GM12878 (cell line): ENCODE data around the gene RARG. TPM values are rescaled to one million over a fixed set of nuclear protein-coding genes. Genes with fewer than 3 reads are reported as not detected.

ENCODE experiments used
- ATAC-seq: fragments of 200-7000 bp; cut with Tn5 transposase; 3 replicates; pipeline ENCODE4 v1.9.1; 2020; ENCODE audit warnings: mild to moderate bottlenecking, moderate library complexity
- BruUV-seq: library from RNA; stranded (reverse); fragments of 400-500 nt; replicated peaks from 2 replicates; lab custom pipeline; 2021; lab: Mats Ljungman, UMichigan
- CTCF ChIA-PET: fragments of 300-600 bp; sonication (Branson Sonifier 250); formaldehyde crosslinking; extraction: SDS; loops from one replicate; lab custom pipeline; 2021; ENCODE audit warnings: inconsistent platforms; lab: Yijun Ruan, JAX
- POLR2A ChIA-PET: fragments of 350-600 bp; formaldehyde crosslinking; extraction: SDS; loops from one replicate; lab custom pipeline; 2021; ENCODE audit warnings: inconsistent platforms; lab: Charles Lee
- RAD21 ChIA-PET: fragments of 300-600 bp; sonication (Branson Sonifier 250); formaldehyde crosslinking; loops from one replicate; lab custom pipeline; 2023; ENCODE audit warnings: antibody characterized with exemption; ENCODE audit not compliant: unreplicated experiment; lab: Charles Lee
- SMC1A ChIA-PET: fragments of 300-600 bp; sonication (Branson Sonifier 250); formaldehyde crosslinking; loops from one replicate; lab custom pipeline; 2023; ENCODE audit not compliant: unreplicated experiment, uncharacterized antibody; lab: Charles Lee
- DNase-seq: peaks from one replicate; pipeline ENCODE4 v3.0.0-alpha.2; 2011; ENCODE audit warnings: low read depth, low spot score
- FAIRE-seq: peaks from 3 replicates; lab custom pipeline; 2011; peaks lifted over from hg19 to GRCh38; lab: Jason Lieb, UNC
- H2AFZ ChIP-seq: 2 replicates; pipeline ENCODE4 v1.6.0; 2011; ENCODE audit warnings: low read depth, low read length, control low read depth; ENCODE audit not compliant: control insufficient read depth
- H3K27ac ChIP-seq: 2 replicates; pipeline ENCODE4 v1.5.1; 2011; ENCODE audit warnings: control low read depth; ENCODE audit not compliant: control insufficient read depth, insufficient read depth
- H3K27me3 ChIP-seq, 2 experiments: replicated peaks in 1 of 2; 2 replicates each; pipeline versions ENCODE4 v1.6.0 to v1.6.1; 2011; ENCODE audit warnings: low read length in 1 of 2; ENCODE audit not compliant: control insufficient read depth in 2 of 2, insufficient read depth in 2 of 2
- H3K36me3 ChIP-seq, 2 experiments: 2 replicates each; pipeline ENCODE4 v1.5.1; 2011; ENCODE audit warnings: low read length in 1 of 2; ENCODE audit not compliant: control insufficient read depth in 2 of 2, insufficient read depth in 2 of 2
- H3K4me1 ChIP-seq: 2 replicates; pipeline ENCODE4 v1.6.1; 2011; ENCODE audit warnings: mild to moderate bottlenecking, low read length, moderate library complexity, mixed read lengths; ENCODE audit not compliant: control insufficient read depth, insufficient read depth
- H3K4me2 ChIP-seq: 2 replicates; pipeline ENCODE4 v1.6.0; 2011; ENCODE audit warnings: control low read depth; ENCODE audit not compliant: control insufficient read depth, insufficient read depth
- H3K4me3 ChIP-seq: fragments of 200-600 bp; sonication (generic); 2 replicates; pipeline ENCODE4 v1.5.1; 2016
- H3K79me2 ChIP-seq: 2 replicates; pipeline ENCODE4 v1.6.0; 2011; ENCODE audit warnings: low read length; ENCODE audit not compliant: control insufficient read depth, insufficient read depth
- H3K9ac ChIP-seq: 2 replicates; pipeline ENCODE4 v1.8.0; 2011; ENCODE audit warnings: low read length, control low read depth, mixed read lengths; ENCODE audit not compliant: control insufficient read depth, insufficient read depth
- H3K9me3 ChIP-seq: replicated peaks from 3 replicates; pipeline ENCODE4 v1.5.1; 2011; ENCODE audit warnings: mild to moderate bottlenecking, low read length; ENCODE audit not compliant: control insufficient read depth, insufficient read depth
- H4K20me1 ChIP-seq: 2 replicates; pipeline ENCODE4 v1.6.0; 2011; ENCODE audit not compliant: control insufficient read depth, insufficient read depth
- ETV6 ChIP-seq, 2 experiments: fragments of 450-650 bp in 1 of 2; IDR thresholded peaks in 1 of 2; conservative IDR thresholded peaks in 1 of 2; 2 replicates each; pipeline ENCODE4 v1.6.1; 2014; ENCODE audit warnings: antibody characterized with exemption in 1 of 2, borderline replicate concordance in 1 of 2, low read depth in 1 of 2, mild to moderate bottlenecking in 1 of 2, moderate library complexity in 1 of 2
- RB1 ChIP-seq: fragments of 450-650 bp; formaldehyde crosslinking; IDR thresholded peaks from 2 replicates; pipeline ENCODE4 v1.6.1; 2017; ENCODE audit warnings: mild to moderate bottlenecking, borderline replicate concordance
- SMARCA5 ChIP-seq: fragments of 450-650 bp; IDR thresholded peaks from 2 replicates; pipeline ENCODE4 v1.6.1; 2017; ENCODE audit warnings: mild to moderate bottlenecking
- SMC3 ChIP-seq: IDR thresholded peaks from 2 replicates; pipeline ENCODE4 v1.6.1; 2011; ENCODE audit warnings: low read length, improper control_type of control experiment, borderline replicate concordance
- SUZ12 ChIP-seq: fragments of 200-600 bp; sonication (generic); IDR thresholded peaks from one replicate; pipeline ENCODE4 v1.6.1; 2018; ENCODE audit warnings: antibody characterized with exemption, mild to moderate bottlenecking; ENCODE audit not compliant: unreplicated experiment
- USF2 ChIP-seq: IDR thresholded peaks from 2 replicates; pipeline ENCODE4 v1.6.1; 2011; ENCODE audit warnings: low read depth, low read length, improper control_type of control experiment, borderline replicate concordance
- WGBS: methylation state at CpG from one replicate; pipeline ENCODE4 v1.1.6; 2016; ENCODE audit warnings: low lambda C conversion rate; ENCODE audit not compliant: insufficient replicate concordance, insufficient coverage; ENCODE audit errors: missing lambda C conversion rate; 5-methylcytosine and 5-hydroxymethylcytosine counted together
- in situ Hi-C: fragments of 300-500 bp; cut with MboI; formaldehyde crosslinking; loops from 9 replicates; pipeline ENCODE4 v1.14.3; 2018; ENCODE audit warnings: mixed read lengths
- intact Hi-C: fragments of 100-400 bp; cut with micrococcal nuclease; formaldehyde crosslinking; loops from one replicate; pipeline ENCODE4 v1.14.2; 2022; ENCODE audit not compliant: unreplicated experiment
- polyA plus RNA-seq, 11 experiments: library from polyadenylated mRNA; depleted of rRNA in 4 of 11; unstranded in 6 of 11; stranded (reverse) in 5 of 11; fragments of >200 nt; fragmentation: Nextera tagmentation in 4 of 11; fragmentation: Illumina TruSeq in 1 of 11; extraction: Ambion mirVana in 4 of 11; extraction: Trizol in 1 of 11; gene quantifications; 1 replicate in 1 of 11; 2 replicates in 10 of 11; pipeline versions ENCODE4 v1.2.1 to v1.2.3, GENCODE V29; 2011 to 2016; ENCODE audit warnings: inconsistent platforms in 2 of 11, missing spikeins in 2 of 11, low read depth in 1 of 11
- total RNA-seq, 4 experiments: library from RNA; depleted of rRNA in 3 of 4; stranded (reverse); fragments of >200 nt in 3 of 4; fragmentation: Illumina TruSeq in 1 of 4; extraction: Trizol in 1 of 4; gene quantifications; 2 replicates each; pipeline versions ENCODE4 v1.2.1 to v1.2.3, GENCODE V29; 2013 to 2021
- TF ChIP-seq, protein P1 (sequence below): IDR thresholded peaks from 2 replicates; pipeline ENCODE4 v1.6.1; 2012; ENCODE audit warnings: low read depth, low read length, improper control_type of control experiment
- TF ChIP-seq, protein P2 (sequence below): IDR thresholded peaks from 2 replicates; pipeline ENCODE4 v1.6.1; 2012; ENCODE audit warnings: low read length, inconsistent platforms
- TF ChIP-seq, protein P3 (sequence below): fragments of 450-650 bp; IDR thresholded peaks from 2 replicates; pipeline ENCODE4 v1.6.1; 2017; ENCODE audit warnings: low read depth, mild to moderate bottlenecking, moderate library complexity
- TF ChIP-seq, protein P4 (sequence below): fragments of 450-650 bp; IDR thresholded peaks from 2 replicates; pipeline ENCODE4 v1.6.1; 2016; ENCODE audit warnings: mild to moderate bottlenecking

The RARG gene
- total and polyA plus RNA-seq, 10 of the 15 experiments (the other 5 are each of a cell fraction or from before 2014, with no cell fraction given), result 0.27 to 8.1 (median 4.1) TPM

GRCh38 chr12:53252349-53252916 is 20.4 kb upstream of the RARG start:
- RAD21 ChIA-PET, result interaction anchor here (0.9 to 4.3 kb wide), 4 partner anchors 16 to 92 kb away, joined by 3 to 101 read pairs (median 16); partner anchors contain the start of genes CSAD, ESPL1 and ZNF740
- no peak for FAIRE-seq
- DNase-seq, result no peak
- no peaks in the 10 kb centered on the region for H3K27me3 ChIP-seq
- no peaks in the 10 kb centered on the region for H3K9me3 ChIP-seq
- CTCF ChIA-PET, result interaction anchor here (0.9 to 7.4 kb wide), 14 partner anchors 15 to 186 kb away, joined by 3 to 136 read pairs (median 4); partner anchors contain the start of genes AAAS, ESPL1, ITGB7 and MYG1
- H3K4me2 ChIP-seq, result peak overlapping the region; percentile 73
- SMC1A ChIA-PET, result interaction anchor here (0.7 to 6.4 kb wide), 6 partner anchors 16 to 70 kb away, joined by 3 to 63 read pairs (median 6); partner anchors contain the start of genes ESPL1 and PFDN5
- POLR2A ChIA-PET, result interaction anchor here (1.0 to 4.0 kb wide), 4 partner anchors 16 to 71 kb away, joined by 4 to 19 read pairs (median 4); partner anchors contain the start of gene ESPL1
- H3K4me3 ChIP-seq, result peak overlapping the region; percentile 99
- H4K20me1 ChIP-seq, result no peaks in the 10 kb centered on the region
- H3K36me3 ChIP-seq, result peaks cover 0 to 4% of the 10 kb centered on the region in 2 experiments; a peak in 1 of 4 replicates
- TF ChIP-seq SUZ12 (no peak), RB1 (peak; percentile 1; the same call in 1 of the 2 replicates), SMC3 (peak; percentile 0; the same call in 1 of the 2 replicates), SMARCA5 (no peak), USF2 (no peak), ETV6 (conservative IDR thresholded peaks at IDR 0.05 in 1 of 2, IDR thresholded peaks at IDR 0.05 in 1 of 2; ENCODE audit: borderline replicate concordance in 1 of 2, low read depth in 1 of 2) (no peak)
- TF ChIP-seq, protein P1, sequence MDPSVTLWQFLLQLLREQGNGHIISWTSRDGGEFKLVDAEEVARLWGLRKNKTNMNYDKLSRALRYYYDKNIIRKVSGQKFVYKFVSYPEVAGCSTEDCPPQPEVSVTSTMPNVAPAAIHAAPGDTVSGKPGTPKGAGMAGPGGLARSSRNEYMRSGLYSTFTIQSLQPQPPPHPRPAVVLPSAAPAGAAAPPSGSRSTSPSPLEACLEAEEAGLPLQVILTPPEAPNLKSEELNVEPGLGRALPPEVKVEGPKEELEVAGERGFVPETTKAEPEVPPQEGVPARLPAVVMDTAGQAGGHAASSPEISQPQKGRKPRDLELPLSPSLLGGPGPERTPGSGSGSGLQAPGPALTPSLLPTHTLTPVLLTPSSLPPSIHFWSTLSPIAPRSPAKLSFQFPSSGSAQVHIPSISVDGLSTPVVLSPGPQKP, result peak; percentile 20; the same call in 1 of the 2 replicates
- TF ChIP-seq, protein P2, sequence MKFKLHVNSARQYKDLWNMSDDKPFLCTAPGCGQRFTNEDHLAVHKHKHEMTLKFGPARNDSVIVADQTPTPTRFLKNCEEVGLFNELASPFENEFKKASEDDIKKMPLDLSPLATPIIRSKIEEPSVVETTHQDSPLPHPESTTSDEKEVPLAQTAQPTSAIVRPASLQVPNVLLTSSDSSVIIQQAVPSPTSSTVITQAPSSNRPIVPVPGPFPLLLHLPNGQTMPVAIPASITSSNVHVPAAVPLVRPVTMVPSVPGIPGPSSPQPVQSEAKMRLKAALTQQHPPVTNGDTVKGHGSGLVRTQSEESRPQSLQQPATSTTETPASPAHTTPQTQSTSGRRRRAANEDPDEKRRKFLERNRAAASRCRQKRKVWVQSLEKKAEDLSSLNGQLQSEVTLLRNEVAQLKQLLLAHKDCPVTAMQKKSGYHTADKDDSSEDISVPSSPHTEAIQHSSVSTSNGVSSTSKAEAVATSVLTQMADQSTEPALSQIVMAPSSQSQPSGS, result no peak
- TF ChIP-seq, protein P3, sequence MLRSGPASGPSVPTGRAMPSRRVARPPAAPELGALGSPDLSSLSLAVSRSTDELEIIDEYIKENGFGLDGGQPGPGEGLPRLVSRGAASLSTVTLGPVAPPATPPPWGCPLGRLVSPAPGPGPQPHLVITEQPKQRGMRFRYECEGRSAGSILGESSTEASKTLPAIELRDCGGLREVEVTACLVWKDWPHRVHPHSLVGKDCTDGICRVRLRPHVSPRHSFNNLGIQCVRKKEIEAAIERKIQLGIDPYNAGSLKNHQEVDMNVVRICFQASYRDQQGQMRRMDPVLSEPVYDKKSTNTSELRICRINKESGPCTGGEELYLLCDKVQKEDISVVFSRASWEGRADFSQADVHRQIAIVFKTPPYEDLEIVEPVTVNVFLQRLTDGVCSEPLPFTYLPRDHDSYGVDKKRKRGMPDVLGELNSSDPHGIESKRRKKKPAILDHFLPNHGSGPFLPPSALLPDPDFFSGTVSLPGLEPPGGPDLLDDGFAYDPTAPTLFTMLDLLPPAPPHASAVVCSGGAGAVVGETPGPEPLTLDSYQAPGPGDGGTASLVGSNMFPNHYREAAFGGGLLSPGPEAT, result no peak
- TF ChIP-seq, protein P4, sequence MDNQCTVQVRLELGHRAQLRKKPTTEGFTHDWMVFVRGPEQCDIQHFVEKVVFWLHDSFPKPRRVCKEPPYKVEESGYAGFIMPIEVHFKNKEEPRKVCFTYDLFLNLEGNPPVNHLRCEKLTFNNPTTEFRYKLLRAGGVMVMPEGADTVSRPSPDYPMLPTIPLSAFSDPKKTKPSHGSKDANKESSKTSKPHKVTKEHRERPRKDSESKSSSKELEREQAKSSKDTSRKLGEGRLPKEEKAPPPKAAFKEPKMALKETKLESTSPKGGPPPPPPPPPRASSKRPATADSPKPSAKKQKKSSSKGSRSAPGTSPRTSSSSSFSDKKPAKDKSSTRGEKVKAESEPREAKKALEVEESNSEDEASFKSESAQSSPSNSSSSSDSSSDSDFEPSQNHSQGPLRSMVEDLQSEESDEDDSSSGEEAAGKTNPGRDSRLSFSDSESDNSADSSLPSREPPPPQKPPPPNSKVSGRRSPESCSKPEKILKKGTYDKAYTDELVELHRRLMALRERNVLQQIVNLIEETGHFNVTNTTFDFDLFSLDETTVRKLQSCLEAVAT, result no peak
- H2AFZ ChIP-seq, result peak overlapping the region; percentile 89
- peak; percentile 34 for ATAC-seq
- in situ Hi-C loops, result no loop called here
- H3K27ac ChIP-seq, result peak overlapping the region; percentile 66
- 5% methylated on average over 19 of the region's 19 CpGs for WGBS
- peak overlapping the region; percentile 91 for H3K9ac ChIP-seq
- BruUV-seq, result TSS peak; percentile 84
- H3K4me1 ChIP-seq, result peaks cover 28% of the 10 kb centered on the region
- intact Hi-C loops, result loop anchor here (2.0 kb wide), 1 partner anchor 32 kb away; no protein-coding TSS in a partner anchor
- peaks cover 13% of the 10 kb centered on the region for H3K79me2 ChIP-seq
